ENCODE data around the gene SPATA3.

DNA sequence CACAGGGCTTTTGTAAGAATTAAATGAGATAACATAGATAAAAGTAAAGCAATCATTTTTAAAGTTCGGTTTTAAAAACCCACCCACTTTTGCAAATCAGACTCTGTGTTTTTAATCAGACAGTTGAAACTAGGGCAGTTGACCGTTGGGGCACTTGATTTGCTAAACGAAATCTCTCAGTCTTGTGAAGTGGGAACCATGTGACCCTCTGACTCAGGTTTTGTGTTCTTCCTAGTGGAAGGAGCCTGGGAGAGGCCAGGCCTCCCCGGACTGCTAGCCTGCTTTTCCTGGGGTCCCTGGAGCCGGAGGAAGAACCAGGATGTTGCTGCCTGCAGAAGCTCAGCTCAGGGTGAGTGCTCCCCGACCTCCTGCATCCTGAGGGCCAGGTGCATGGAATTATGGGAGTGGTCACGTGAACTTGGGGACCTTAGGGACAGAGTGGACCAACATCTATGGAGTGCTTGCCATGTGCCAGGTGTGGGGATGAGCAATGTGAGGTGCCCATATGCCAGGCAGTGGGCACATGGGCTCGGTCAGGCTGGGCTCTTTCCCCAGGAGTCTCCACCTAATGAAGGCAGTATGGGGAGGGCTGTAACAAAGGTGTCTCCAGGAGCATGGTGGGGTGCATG is 45.3 kb downstream of the SPATA3 start:
- TF ChIP-seq, protein P1, sequence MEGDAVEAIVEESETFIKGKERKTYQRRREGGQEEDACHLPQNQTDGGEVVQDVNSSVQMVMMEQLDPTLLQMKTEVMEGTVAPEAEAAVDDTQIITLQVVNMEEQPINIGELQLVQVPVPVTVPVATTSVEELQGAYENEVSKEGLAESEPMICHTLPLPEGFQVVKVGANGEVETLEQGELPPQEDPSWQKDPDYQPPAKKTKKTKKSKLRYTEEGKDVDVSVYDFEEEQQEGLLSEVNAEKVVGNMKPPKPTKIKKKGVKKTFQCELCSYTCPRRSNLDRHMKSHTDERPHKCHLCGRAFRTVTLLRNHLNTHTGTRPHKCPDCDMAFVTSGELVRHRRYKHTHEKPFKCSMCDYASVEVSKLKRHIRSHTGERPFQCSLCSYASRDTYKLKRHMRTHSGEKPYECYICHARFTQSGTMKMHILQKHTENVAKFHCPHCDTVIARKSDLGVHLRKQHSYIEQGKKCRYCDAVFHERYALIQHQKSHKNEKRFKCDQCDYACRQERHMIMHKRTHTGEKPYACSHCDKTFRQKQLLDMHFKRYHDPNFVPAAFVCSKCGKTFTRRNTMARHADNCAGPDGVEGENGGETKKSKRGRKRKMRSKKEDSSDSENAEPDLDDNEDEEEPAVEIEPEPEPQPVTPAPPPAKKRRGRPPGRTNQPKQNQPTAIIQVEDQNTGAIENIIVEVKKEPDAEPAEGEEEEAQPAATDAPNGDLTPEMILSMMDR (IDR thresholded peaks at IDR 0.05; ENCODE audit: low read length) = no peak
- TF ChIP-seq EZH2phosphoT487 (IDR thresholded peaks at IDR 0.05; ENCODE audit: low read length) (no peak), EZH2 (optimal IDR thresholded peaks at IDR 0.05; ENCODE audit: low read depth, low read length) (no peak)
